GM13977 (cell line): ENCODE results near the gene CDHR3.

Experiments used
- DNase-seq: peaks from one replicate; pipeline ENCODE4 v3.0.0; 2012; ENCODE audit warnings: low spot score
- in situ Hi-C: fragments of 300-500 bp; cut with MboI; formaldehyde crosslinking; loops from one replicate; pipeline ENCODE4 v1.12.0; 2022; ENCODE audit warnings: low sequenced_read_pairs, low pct_unique_long_range_greater_than_20kb, mixed read lengths, inconsistent platforms; ENCODE audit not compliant: unreplicated experiment
- TF ChIP-seq, protein P1 (sequence below): IDR thresholded peaks from 2 replicates; pipeline ENCODE4 v1.5.1; 2012; ENCODE audit warnings: mild to moderate bottlenecking, control low read depth; ENCODE audit not compliant: insufficient read depth; ENCODE audit errors: extremely low read depth, missing control alignments

CDHR3 gene, protein sequence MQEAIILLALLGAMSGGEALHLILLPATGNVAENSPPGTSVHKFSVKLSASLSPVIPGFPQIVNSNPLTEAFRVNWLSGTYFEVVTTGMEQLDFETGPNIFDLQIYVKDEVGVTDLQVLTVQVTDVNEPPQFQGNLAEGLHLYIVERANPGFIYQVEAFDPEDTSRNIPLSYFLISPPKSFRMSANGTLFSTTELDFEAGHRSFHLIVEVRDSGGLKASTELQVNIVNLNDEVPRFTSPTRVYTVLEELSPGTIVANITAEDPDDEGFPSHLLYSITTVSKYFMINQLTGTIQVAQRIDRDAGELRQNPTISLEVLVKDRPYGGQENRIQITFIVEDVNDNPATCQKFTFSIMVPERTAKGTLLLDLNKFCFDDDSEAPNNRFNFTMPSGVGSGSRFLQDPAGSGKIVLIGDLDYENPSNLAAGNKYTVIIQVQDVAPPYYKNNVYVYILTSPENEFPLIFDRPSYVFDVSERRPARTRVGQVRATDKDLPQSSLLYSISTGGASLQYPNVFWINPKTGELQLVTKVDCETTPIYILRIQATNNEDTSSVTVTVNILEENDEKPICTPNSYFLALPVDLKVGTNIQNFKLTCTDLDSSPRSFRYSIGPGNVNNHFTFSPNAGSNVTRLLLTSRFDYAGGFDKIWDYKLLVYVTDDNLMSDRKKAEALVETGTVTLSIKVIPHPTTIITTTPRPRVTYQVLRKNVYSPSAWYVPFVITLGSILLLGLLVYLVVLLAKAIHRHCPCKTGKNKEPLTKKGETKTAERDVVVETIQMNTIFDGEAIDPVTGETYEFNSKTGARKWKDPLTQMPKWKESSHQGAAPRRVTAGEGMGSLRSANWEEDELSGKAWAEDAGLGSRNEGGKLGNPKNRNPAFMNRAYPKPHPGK

DNA sequence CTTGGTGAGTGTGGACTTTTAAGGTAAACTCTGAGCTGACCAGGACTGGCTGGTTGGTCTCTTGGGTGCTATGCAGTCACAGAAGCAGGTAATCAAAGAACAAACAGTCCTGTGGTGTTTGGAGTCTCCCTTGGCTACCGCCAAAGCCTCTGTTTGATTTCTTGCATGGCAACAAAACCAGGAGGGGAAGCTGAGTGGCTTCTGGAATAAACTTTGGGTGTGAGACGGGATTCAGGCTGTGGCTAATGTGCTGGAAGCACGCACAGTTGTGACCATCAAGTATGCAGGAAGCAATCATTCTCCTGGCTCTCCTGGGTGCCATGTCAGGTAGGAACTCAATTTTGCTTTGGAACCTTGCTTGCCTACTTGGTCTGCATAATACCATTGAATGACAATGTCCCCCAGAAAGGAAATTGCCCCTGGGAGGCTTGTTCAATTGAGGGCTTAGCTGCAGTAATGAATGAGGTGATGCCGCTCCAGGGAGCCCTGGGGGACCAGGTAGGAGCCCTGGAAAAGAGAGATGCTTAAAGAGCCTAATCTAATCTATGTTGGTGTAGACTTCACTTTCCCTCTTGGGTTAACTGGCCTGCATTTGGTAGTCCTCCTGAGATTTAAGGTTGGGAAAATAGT, at the start of gene CDHR3:
TSS of gene CDHR3 (plus strand) at position 227 of the 630 bp plus-strand sequence. CDS start at position 282, 55 bp downstream.
- TF ChIP-seq, protein P1, sequence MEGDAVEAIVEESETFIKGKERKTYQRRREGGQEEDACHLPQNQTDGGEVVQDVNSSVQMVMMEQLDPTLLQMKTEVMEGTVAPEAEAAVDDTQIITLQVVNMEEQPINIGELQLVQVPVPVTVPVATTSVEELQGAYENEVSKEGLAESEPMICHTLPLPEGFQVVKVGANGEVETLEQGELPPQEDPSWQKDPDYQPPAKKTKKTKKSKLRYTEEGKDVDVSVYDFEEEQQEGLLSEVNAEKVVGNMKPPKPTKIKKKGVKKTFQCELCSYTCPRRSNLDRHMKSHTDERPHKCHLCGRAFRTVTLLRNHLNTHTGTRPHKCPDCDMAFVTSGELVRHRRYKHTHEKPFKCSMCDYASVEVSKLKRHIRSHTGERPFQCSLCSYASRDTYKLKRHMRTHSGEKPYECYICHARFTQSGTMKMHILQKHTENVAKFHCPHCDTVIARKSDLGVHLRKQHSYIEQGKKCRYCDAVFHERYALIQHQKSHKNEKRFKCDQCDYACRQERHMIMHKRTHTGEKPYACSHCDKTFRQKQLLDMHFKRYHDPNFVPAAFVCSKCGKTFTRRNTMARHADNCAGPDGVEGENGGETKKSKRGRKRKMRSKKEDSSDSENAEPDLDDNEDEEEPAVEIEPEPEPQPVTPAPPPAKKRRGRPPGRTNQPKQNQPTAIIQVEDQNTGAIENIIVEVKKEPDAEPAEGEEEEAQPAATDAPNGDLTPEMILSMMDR = no peak
- no peak for DNase-seq
- in situ Hi-C loops = no loop called here

DNA sequence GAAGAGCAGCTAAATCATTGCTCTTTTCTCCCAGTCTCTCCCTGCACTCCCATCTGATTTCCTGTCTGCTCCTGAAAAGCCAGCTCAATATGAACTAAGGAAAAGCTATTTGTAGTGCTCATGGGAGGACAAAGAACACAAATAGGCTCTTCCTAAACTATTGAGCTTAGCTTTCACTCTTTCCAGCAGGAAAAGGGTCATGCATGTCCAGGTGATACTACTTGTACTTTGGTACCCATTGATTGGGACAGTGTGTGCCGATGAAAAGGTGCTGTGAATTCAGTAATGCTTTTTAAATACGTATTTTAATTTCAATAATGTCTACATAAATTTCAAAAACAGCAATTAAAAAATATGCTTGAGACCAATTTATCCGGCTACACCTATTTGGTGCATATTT, 49.1 kb upstream of the CDHR3 start:
- TF ChIP-seq, protein P1 = no peak
- in situ Hi-C loops = no loop called here
- DNase-seq = no peak

DNA sequence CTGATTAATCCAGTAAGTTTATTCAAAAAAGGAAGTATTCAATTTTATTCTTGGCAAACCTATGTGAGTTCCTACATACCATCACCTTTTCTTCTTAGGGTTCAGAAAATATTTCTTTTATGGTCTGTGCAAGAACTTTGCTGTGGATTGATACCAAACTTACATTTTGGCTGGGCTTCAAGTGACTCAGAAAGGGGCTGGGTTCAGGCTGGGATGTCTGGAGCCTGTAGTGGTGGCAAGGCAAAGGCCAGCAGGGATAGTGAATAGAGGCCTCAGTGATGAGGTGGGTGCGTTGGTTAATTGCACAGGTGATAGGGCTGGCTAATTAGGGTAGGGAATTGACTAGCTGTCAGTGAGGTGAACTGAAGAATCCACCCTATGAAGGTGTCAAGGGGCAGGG, 46.5 kb upstream of the CDHR3 start:
- in situ Hi-C loops = no loop called here
- TF ChIP-seq, protein P1 = no peak
- no peak for DNase-seq

DNA sequence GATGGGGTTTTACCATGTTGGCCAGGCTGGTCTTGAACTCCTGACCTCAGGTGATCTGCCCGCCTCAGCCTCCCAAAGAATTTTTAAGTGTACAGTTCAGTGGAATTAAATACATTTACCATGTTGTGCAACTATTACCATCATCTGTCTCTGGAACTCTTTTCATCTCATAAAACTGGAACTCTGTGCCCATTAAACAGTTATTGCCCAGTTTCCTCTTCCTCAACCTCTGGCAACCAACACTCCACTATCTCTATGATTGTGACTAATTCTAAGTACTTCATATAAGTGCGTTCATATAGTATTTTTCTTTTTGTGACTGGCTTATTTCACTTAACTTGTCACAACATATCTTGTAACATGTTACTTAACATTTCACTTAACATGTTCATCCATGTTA, 45.4 kb upstream of the CDHR3 start:
- in situ Hi-C loops = no loop called here
- TF ChIP-seq, protein P1 = no peak
- no peak for DNase-seq

DNA sequence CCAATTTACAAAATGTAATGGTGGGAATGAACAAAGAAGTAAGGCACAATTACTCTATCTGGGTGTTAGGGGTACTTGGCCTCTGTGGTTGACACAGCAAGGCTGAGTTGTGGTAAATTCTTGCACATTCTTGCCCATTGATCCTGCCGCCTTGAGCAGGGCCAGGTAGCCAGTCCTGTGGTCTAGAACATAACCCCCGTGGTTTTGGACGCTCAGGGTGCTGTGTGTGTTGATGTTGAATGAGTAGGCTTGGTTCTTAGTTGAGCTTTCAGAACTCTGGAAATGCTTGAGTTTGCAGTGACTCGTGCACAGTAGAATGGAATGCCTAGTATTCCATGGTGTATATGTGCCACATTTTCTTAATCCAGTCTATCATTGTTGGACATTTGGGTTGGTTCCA, 42.3 kb upstream of the CDHR3 start:
- TF ChIP-seq, protein P1 = no peak
- in situ Hi-C loops = no loop called here
- no peak for DNase-seq

DNA sequence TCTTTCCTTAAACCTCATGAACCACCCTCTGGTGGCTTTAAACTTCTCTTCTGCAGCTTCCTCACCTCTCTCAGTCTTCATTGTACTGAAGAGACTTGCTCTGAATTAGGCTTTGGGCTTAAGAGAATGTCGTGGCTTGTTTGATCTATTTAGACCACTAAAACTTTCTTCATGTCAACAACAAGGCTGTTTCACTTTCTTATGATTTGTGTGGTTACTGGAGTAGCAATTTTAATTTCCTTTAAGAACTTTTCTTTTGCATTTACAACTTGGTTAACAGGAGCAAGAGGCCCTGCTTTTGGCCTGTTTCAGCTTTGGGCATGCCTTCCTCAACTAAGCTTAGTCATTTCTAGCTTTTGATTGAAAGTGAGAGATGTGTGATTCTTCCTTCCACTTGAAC, 38.1 kb upstream of the CDHR3 start:
- DNase-seq = peak; percentile 15
- in situ Hi-C loops = no loop called here
- TF ChIP-seq, protein P1 = no peak
